NB4 (cell line): ENCODE data around the gene ELK3.

Experiments
- DNase-seq: peaks from one replicate; pipeline ENCODE4 v3.0.0; 2010; ENCODE audit warnings: low read depth
- H3K4me3 ChIP-seq: one replicate; pipeline ENCODE4 v1.5.1; 2011; ENCODE audit warnings: mild to moderate bottlenecking, low read depth, low read length, moderate library complexity
- CTCF ChIP-seq: IDR thresholded peaks from one replicate; pipeline ENCODE4 v1.5.1; 2012; ENCODE audit warnings: low read depth, low read length
- MYC ChIP-seq: IDR thresholded peaks from 2 replicates; pipeline ENCODE4 v1.6.1; 2011; ENCODE audit warnings: low read depth, low read length
- POLR2A ChIP-seq: IDR thresholded peaks from 2 replicates; pipeline ENCODE4 v1.6.1; 2011; ENCODE audit warnings: mild to moderate bottlenecking; ENCODE audit not compliant: insufficient read length; ENCODE audit errors: extremely low read depth
- TF ChIP-seq, protein P1 (sequence below): IDR thresholded peaks from 2 replicates; pipeline ENCODE4 v1.6.1; 2011; ENCODE audit warnings: low read depth, low read length

ELK3 gene

GRCh38 chr12:96221391-96221790 lies 27.2 kb downstream of the ELK3 start:
- no peak overlapping the region for H3K4me3 ChIP-seq
- DNase-seq, result no peak
- TF ChIP-seq POLR2A (no peak), CTCF (no peak), MYC (no peak)
- TF ChIP-seq, protein P1, sequence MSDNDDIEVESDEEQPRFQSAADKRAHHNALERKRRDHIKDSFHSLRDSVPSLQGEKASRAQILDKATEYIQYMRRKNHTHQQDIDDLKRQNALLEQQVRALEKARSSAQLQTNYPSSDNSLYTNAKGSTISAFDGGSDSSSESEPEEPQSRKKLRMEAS, result no peak

DNA sequence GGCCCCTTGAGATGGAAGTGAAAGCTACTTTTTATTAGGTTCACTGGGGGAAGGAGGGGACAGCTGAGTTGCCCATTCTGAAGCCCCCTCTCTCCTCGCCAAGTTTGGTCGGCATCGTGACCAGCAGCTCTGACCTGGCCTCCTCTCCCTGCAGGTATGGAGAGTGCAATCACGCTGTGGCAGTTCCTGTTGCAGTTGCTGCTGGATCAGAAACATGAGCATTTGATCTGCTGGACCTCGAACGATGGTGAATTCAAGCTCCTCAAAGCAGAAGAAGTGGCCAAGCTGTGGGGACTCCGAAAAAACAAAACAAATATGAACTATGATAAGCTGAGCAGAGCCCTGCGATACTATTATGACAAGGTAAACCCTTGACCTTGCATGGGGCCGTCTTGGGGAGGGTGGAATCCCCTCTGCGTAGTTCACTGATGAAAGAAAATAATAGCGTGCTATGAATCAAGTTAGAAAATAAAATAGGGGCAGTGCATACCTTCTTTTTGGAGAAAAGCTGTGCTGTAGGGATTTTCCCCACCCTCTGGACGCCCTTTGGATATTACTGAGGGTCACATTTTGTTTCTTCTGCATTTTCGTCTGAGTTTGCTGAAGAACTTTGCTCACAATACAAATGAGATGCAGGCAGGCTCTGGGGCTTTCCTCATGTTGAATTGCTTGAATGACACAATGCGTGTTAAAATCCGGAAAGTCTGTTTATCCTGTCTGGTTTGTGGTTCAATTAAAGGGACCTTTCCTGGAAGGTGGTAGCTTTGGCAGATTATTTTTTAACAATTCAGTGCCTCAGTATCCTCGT lies 29.4 kb downstream of the ELK3 start:
- no peak for DNase-seq
- no peak overlapping the region for H3K4me3 ChIP-seq
- TF ChIP-seq POLR2A (no peak), MYC (no peak), CTCF (no peak)
- TF ChIP-seq, protein P1, result no peak

DNA sequence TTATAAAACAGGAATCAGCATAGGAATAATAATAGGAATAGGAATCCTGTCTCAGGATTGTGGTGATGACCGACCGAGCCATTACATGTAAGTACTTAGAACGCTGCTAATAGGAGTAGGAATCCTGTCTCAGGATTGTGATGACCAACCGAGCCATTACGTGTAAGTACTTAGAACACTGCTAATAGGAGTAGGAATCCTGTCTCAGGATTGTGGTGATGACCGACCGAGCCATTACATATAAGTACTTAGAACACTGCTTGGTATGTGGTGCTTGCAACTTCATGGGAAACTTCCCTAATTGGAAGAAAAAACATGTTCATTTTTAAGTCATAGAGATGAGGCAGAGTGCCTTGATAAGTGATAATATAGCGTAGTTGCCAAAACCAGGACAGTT lies 30.0 kb downstream of the ELK3 start:
- DNase-seq, result no peak
- no peak overlapping the region for H3K4me3 ChIP-seq
- TF ChIP-seq CTCF, result no peak

GRCh38 chr12:96225044-96225855 lies 31.1 kb downstream of the ELK3 start:
- DNase-seq, result no peak
- no peak for TF ChIP-seq CTCF
- TF ChIP-seq, protein P1, result no peak
- TF ChIP-seq POLR2A, result no peak
- no peak overlapping the region for H3K4me3 ChIP-seq

GRCh38 chr12:96225994-96226399 lies 31.8 kb downstream of the ELK3 start:
- no peak for DNase-seq
- H3K4me3 ChIP-seq, result no peak overlapping the region
- TF ChIP-seq POLR2A (no peak), MYC (no peak), CTCF (no peak)
- TF ChIP-seq, protein P1, result no peak
